GM20000 (cell line): Measurements from ENCODE around the gene HBP1.

Experiments used
- DNase-seq: peaks from one replicate; pipeline ENCODE4 v3.0.0; 2012; ENCODE audit warnings: low spot score
- TF ChIP-seq, protein P1 (sequence below): IDR thresholded peaks from 2 replicates; pipeline ENCODE4 v1.5.1; 2012; ENCODE audit warnings: mild to moderate bottlenecking, control low read depth; ENCODE audit errors: extremely low read depth, missing control alignments

Gene HBP1

GRCh38 chr7:107206706-107207105, 37.9 kb downstream of the HBP1 start:
- DNase-seq, result no peak
- TF ChIP-seq, protein P1, sequence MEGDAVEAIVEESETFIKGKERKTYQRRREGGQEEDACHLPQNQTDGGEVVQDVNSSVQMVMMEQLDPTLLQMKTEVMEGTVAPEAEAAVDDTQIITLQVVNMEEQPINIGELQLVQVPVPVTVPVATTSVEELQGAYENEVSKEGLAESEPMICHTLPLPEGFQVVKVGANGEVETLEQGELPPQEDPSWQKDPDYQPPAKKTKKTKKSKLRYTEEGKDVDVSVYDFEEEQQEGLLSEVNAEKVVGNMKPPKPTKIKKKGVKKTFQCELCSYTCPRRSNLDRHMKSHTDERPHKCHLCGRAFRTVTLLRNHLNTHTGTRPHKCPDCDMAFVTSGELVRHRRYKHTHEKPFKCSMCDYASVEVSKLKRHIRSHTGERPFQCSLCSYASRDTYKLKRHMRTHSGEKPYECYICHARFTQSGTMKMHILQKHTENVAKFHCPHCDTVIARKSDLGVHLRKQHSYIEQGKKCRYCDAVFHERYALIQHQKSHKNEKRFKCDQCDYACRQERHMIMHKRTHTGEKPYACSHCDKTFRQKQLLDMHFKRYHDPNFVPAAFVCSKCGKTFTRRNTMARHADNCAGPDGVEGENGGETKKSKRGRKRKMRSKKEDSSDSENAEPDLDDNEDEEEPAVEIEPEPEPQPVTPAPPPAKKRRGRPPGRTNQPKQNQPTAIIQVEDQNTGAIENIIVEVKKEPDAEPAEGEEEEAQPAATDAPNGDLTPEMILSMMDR, result no peak

DNA sequence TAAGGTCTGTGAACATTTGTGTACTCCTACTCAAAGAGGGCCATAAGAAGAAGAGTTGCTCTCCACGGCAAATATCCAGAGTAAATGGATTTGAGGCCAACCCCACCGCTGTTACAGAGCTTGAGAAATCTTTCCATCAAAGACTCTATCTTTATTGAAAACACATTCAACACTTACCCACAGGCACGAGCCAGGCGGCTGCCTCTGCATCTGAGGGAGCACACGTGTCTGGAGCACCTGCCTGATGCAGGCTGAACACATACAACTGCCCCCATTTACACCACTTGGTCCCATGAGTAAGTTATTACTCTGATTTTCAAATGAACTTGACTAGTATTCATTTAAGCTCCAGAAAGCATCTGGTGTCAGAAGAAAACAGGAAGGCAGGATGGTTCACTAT, 38.7 kb downstream of the HBP1 start:
- no peak for DNase-seq
- TF ChIP-seq, protein P1, result no peak

- TF ChIP-seq, protein P1, result no peak
- no peak for DNase-seq
Measured at GRCh38 chr7:107208024-107208521, 39.3 kb downstream of the HBP1 start.

DNA sequence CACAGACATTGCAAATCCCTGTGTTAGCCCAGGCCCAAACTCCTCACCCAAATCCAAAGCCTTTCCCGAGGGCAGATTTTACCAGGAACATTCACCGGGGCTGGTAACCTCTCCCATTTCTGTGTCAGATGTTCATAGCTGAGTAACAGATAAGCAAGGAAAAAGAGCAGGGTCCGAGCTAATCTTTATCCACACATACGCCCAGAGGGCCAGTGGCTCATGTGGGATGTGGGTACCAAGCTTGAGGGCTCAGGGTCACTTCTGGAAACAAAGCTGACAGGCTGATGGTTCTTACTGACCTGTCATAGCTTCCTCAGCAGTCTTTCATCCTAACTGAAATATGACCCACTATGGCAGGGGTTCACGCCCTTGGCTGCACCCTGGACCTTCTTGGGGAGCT, 39.8 kb downstream of the HBP1 start:
- DNase-seq, result no peak
- TF ChIP-seq, protein P1, result no peak

DNA sequence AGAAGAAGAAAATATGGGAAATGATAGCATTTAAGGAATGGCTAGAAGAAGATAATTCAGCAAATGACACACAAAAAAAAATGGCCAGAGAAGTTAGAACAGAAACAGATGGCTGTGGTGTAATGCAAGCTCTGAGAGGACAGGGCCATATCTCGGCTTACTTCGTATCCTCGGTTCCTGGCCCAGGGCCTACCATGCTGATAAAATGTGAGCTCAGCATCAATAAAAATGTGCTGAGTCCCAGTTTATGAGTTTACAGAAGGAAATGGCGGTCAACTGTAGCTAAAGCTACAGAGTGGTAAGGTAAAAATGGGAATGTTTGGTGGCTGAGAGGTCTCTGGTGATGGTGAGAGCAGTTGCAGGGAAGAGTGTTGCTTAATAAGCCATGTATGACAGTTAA, 40.8 kb downstream of the HBP1 start:
- DNase-seq, result no peak
- TF ChIP-seq, protein P1, result no peak

DNA sequence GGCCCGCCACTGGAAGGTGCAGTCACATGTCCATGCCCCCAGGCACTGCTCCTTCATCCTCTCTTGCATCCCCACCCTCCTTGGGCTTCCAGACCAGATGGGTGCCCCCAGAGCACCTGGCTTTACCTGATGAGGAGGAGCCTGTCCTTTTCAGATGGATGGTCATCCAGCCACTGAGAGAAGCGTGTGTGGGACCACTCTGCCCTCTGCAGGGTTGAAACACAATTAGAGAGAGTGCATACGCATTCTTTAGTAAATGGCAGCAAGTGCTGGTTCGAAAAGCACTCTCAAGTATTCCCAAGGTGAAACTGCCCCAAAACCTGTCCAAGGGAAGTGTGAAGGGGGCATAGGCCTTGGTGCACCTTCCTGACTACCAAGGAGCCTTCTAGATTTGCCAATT, 41.6 kb downstream of the HBP1 start:
- TF ChIP-seq, protein P1, result no peak
- no peak for DNase-seq

GRCh38 chr7:107212725-107213124, 43.9 kb downstream of the HBP1 start:
- TF ChIP-seq, protein P1, result no peak
- no peak for DNase-seq
